Measurements from ENCODE around the gene MRGPRD.

The MRGPRD gene

DNA sequence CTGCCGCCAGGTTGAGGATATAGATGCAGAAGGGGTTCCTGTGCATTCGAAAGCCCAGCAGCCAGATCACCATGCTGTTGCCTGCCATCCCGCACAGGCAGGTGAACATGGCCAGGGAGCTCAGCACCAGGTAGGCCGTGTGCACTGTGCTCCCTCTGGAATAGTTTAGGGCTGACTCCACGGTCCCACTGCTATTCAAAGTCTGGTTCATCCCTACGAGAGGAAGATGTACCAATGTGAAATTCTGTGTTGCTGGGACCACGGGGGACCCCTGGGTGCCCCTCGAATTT is at the start of gene MRGPRD:
MRGPRD (minus strand) TSS at position 211 of the 290 bp plus-strand sequence; CDS start at position 211, 0 bp downstream.
- no peak for DNase-seq

DNA sequence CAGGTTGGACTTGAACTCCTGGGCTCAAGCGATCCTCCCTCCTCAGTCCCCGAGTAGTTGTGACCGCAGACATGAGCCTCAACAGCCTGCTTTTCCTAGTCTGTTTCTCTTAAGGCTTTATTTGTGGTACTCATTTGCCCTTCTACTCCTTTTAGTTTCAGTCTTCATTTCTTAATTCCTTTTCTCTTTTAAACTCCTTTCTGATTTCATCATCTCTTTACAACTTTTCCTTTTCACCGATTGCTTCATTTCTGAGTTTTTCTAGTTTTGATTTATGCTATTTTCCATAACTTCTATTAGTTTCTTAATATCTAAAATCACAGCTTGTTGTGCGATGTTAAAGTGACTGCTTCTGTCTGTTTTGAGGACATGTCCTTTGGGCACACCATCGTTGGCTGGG is 49.5 kb upstream of the MRGPRD start:
- no peak for DNase-seq

DNA sequence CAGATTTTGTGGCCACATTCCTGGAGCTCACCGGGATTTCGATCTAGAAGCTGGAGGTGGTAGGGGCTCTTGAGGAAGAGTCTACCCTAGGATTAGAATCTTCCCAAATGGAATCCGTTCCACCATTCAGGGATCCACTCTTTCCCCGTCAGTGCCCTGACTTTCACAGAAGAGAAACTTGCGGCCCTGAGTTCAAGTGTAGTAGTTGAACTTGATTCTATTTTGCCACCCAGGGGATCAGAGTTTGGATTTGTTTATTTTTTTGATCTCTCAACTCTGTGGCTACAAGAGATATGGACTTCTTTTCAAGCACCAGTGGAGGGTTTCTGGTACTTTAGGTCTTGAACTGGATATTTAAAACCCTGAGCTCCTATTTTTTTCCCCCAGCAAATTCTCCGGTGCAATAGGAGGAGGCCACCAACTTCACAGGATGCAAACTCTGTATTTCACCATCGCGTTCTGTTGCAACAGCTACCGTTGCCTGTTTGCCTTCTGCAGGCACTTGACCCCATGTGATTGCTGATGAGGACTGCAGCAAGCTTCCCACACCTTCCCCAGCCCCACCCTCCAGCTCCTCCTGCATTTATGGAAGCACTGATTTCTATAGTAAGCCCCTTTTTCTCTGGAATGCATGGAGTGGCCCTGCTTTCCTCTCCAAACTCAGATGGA is 47.1 kb upstream of the MRGPRD start:
- DNase-seq, result no peak

- DNase-seq, result no peak
These were observed 43.7 kb upstream of the MRGPRD start for GRCh38 chr11:69024509-69024908.

DNA sequence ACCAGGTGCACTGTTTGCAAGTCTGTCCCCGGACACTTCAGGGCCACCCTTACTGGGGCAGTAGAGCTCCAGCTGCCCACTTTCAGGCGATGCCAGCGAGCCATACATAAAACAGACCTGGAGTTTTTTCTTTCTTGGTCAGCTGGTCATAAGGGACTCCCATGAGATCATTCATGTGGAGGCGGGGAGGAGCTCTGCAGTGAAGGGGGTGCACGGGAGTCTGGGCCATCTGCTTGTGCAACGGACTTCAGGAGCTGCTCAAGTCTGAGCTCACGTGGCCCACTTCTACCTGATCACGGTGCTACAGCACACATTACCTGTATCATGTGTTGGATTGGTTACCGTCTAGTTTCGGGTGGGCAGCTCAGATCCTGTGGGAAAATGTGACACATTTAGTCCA is 41.5 kb upstream of the MRGPRD start:
- DNase-seq, result no peak

- DNase-seq, result no peak
These were observed 38.1 kb upstream of the MRGPRD start for GRCh38 chr11:69018924-69019323.

- DNase-seq, result no peak
These were observed 37.2 kb upstream of the MRGPRD start for GRCh38 chr11:69017951-69018350.

- DNase-seq, result no peak
These were observed 34.2 kb upstream of the MRGPRD start for GRCh38 chr11:69014898-69015549.

- no peak for DNase-seq
These were observed 33.5 kb upstream of the MRGPRD start for GRCh38 chr11:69014084-69014851.

- no peak for DNase-seq
These were observed 32.5 kb upstream of the MRGPRD start, which contains the start of gene MRGPRF for GRCh38 chr11:69013009-69013951. MRGPRF (minus strand) TSS chr11:69013246; CDS start chr11:69009901, 3,345 bp downstream.

- DNase-seq, result no peak
These were observed 31.6 kb upstream of the MRGPRD start for GRCh38 chr11:69012092-69013008.

DNA sequence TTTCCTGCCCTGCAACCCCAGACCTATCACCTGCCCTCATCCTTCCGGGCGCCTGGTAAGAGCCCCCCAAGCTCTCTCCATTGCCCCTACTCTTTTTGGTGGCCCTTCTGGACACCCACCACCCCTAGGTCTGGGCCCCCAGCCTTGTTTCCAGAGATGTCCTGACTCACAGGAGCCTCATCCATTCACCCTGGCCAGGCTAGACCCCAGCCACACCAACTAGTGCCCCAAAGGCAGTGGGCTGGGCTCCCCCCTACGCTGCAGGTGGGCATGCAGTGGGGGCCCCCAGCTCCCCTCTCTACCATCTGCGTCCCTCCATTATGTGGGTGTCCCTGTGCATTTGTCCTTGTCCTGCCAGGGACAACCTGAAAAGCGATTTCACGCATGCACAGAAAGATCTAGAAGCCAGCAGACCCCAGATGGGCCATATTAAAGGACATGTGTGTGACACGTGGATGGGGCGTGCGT is 30.9 kb upstream of the MRGPRD start:
- DNase-seq, result no peak

GRCh38 chr11:69010964-69011623 is 30.3 kb upstream of the MRGPRD start:
- peak; percentile 13 for DNase-seq

GRCh38 chr11:69010361-69010891 is 29.6 kb upstream of the MRGPRD start:
- no peak for DNase-seq

DNA sequence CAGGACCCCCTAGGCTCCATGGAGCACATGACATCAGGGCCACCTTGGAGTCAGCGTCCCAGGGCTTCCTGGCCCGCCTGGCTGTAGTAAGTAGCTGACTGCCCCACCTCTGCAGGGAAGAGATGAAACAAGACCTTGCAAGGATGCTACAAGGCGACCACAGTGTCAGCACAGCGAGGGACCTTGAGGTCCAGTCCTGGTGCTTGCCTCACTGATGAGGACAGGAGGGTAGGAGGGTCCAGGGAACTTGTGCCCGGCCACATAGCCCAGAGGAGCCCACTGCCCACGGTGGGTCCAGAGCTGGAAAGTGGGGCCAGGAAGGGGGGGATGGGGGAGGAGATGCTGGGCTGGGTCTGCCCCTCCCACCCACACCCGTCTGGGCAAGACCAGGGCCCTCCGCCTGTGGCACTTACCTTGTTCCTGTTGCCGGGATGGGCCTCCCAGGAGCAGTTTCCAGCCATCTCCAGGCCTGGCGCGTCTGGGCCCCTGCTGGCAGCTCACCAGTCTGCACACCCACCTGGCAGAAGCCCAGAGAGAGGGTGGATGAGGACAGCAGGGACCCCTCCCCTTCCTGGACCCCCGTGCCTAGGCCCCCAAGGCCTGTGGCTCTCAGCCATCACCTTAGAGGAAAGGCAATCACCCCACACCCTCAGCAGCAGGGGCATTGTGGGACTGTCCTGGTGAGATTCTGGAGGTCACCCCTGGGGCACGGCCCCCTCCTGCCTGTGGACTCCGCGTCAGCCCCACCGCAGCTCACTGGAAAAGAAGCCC is 28.8 kb upstream of the MRGPRD start:
- DNase-seq, result no peak

- DNase-seq, result no peak
These were observed 28.1 kb upstream of the MRGPRD start for GRCh38 chr11:69008737-69009440.

DNA sequence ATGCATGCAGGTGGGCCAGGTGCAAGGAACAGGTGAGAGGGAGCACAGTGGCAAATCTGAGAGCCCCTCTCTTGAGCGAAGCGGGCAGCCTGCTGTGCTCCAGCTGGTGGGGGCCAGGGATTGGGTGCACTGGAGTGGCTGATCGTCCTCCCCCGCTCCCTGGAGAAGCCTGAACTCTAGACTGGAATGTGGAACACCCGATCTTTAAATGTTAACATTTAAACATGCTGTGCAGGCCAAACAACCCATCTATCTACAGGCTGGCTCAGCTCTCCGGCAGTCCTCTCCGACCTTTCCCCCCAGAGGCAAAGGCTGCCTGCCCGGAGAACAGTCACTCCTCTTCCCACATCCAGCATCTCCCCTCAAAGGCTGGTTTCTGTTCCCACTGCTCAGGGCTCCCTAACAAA is 27.2 kb upstream of the MRGPRD start:
- no peak for DNase-seq

DNA sequence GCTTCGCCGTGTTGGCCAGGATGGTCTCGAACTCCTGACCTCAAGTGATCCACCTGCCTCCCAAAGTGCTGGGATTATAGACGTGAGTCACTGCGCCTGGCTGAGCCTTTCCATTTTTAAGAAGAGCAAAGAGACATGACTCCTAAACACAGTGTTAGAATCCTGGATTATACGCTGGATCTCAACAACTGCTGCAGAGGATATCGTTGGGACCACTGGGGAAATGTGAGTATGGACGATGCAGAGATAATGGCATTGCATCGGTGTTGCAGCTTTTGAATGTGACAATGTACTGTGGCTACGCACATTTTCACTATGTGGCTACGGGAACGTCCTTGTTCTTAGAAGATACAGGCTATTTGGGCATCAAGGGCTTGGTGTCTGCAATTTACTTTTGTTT is 26.0 kb upstream of the MRGPRD start:
- no peak for DNase-seq

DNA sequence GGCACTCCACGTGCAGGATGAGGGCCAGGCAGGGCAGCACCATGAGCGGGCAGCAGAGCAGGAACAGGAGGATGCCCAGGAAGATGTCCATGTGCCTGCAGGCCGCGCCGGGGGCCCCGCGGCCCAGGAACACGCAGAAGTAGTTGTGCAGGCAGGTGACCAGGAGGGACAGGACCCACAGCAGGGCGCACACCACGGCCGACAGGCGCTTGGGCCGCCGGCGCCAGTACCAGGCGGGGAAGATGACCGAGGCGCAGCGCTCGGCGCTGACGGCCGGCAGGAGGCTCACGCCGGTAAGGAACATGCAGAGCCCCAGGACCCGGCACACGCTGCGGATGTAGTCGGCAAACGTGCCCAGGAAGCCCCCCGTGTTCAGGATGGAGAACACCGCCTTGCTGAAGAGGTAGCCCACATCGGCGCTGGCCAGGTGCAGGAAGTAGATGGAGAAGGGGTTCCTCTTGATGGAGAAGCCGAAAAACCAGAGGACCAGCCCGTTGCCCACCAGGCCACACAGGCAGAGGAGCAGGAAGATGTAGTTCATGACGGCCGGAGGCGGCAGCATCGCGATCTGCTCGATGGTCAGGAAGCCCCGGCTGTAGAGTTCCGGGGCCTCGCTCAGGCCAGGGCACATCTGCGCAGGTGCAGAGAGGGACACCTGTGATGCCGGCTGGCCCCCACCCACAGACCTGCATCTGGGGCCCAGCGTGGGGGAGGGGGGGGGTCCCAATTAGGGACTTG is 25.0 kb upstream of the MRGPRD start:
- no peak for DNase-seq

All from activated effector memory CD4-positive, alpha-beta T cell treated with Interleukin-2 at 50 U/mL for 16 hours (primary cell).